Ovary (tissue), 9 donors: ENCODE data around the gene EXOC3. TPM values are rescaled to one million over a fixed set of nuclear protein-coding genes. Genes with fewer than 3 reads are reported as not detected.
A peak's percentile ranks its signal among the peaks of the same experiment; 100 is the strongest.

Experiments
- DNase-seq, 5 donors: peaks; one replicate each; pipeline ENCODE4 v3.0.0-alpha.2; 2019 to 2020
- H3K27ac ChIP-seq, 2 donors: fragments of 200-600 bp; one replicate each; pipeline versions ENCODE4 v1.5.1 to v1.8.0; 2019 to 2022
- H3K27me3 ChIP-seq: fragments of 200-600 bp; one replicate; pipeline ENCODE4 v1.8.0; 2022
- H3K36me3 ChIP-seq: fragments of 200-600 bp; sonication (generic); one replicate; pipeline ENCODE4 v1.5.1; 2019
- H3K4me1 ChIP-seq: one replicate; pipeline ENCODE4 v1.8.1; 2013; ENCODE audit warnings: mild to moderate bottlenecking, moderate library complexity; ENCODE audit not compliant: insufficient read depth
- H3K4me3 ChIP-seq: fragments of 200-600 bp; sonication (generic); one replicate; pipeline ENCODE4 v1.5.1; 2017
- H3K9me3 ChIP-seq, 2 donors: fragments of 200-600 bp in 1 of 2; sonication (generic) in 1 of 2; one replicate each; pipeline versions ENCODE4 v1.5.1 to v1.8.1; 2013 to 2019; ENCODE audit warnings: mild to moderate bottlenecking in 1 of 2, moderate library complexity in 1 of 2
- CTCF ChIP-seq, 3 donors: fragments of 450-650 bp in 2 of 3; fragments of 200-600 bp in 1 of 3; IDR thresholded peaks; one replicate each; pipeline versions ENCODE4 v1.5.1 to v1.8.0; 2016 to 2022; ENCODE audit warnings: antibody characterized with exemption in 3 of 3, mild to moderate bottlenecking in 1 of 3
- EP300 ChIP-seq: sonication (generic); formaldehyde crosslinking; IDR thresholded peaks from one replicate; pipeline ENCODE4 v1.6.1; 2017; ENCODE audit warnings: antibody characterized with exemption
- POLR2A ChIP-seq: fragments of 450-650 bp; IDR thresholded peaks from one replicate; pipeline ENCODE4 v1.6.1; 2017; ENCODE audit warnings: antibody characterized with exemption, mild to moderate bottlenecking, moderate library complexity
- WGBS, 3 donors: extraction: QIAGEN DNeasy Blood & Tissue Kit in 1 of 3; methylation state at CpG; one replicate each; pipeline versions ENCODE4 v1.1.5 to v1.1.7; 2013 to 2017; 5-methylcytosine and 5-hydroxymethylcytosine counted together
- intact Hi-C, 4 donors: fragments of 100-400 bp; cut with DNase I; formaldehyde crosslinking; loops; one replicate each; pipeline versions ENCODE4 v1.11.0 to v1.15.1; 2022 to 2023
- polyA plus RNA-seq, 2 donors: library from polyadenylated mRNA; stranded (reverse); fragments of 200-250 nt in 1 of 2; fragments of 350-450 nt in 1 of 2; fragmentation: Illumina TruSeq in 1 of 2; extraction: RNeasy Lipid Tissue Mini Kit (QIAGEN cat#74804) in 1 of 2; gene quantifications; one replicate each; pipeline ENCODE4 v1.2.3, GENCODE V29; 2013 to 2014
- total RNA-seq, 7 donors: library from RNA; depleted of rRNA in 2 of 7; stranded (reverse); fragments of >200 nt in 2 of 7; fragmentation: NEBNext Ultra II Directional in 3 of 7; extraction: Animal tissue kit (Norgen Biotek cat#: 25700) in 3 of 7; gene quantifications; one replicate each; pipeline versions ENCODE4 v1.1.0 to v1.2.4, GENCODE V29; 2016 to 2023
- donor health status: DM: no; HTN: no; CAD: no; lungs with moderate emphysema.
- donor health status: DM: no; HTN: no; CAD: no.
- donor health status: Bipolar disorder and iron deficiency.
- donor health status: DM: yes; HTN: yes; CAD: no.
- donor health status: DM: no; HTN: no; CAD: no.
- donor health status: DM: yes; HTN: yes; CAD: no.

EXOC3 gene
- total and polyA plus RNA-seq, 9 donors: 25.5 to 67.4 (median 49.4) TPM

GRCh38 chr5:456351-457194 is 13.6 kb downstream of the EXOC3 start:
- WGBS, 3 donors: 85 to 87% (median 87%) methylated on average over 28 of the region's 28 CpGs
- Histone ChIP-seq H3K36me3 (no peaks in the 10 kb centered on the region), H3K4me3 (no peak overlapping the region), H3K27me3 (no peaks in the 10 kb centered on the region), H3K4me1 (no peaks in the 10 kb centered on the region), H3K9me3 (peaks cover 0 to 3% of the 10 kb centered on the region in 2 donors), H3K27ac (no peak overlapping the region)
- no peak for TF ChIP-seq EP300
- no peak for TF ChIP-seq CTCF (IDR thresholded peaks at IDR 0.05)
- no peak for TF ChIP-seq POLR2A
- DNase-seq: peak in 2 of 5 donors; percentile 13 to 19
- intact Hi-C loops: no loop called here

DNA sequence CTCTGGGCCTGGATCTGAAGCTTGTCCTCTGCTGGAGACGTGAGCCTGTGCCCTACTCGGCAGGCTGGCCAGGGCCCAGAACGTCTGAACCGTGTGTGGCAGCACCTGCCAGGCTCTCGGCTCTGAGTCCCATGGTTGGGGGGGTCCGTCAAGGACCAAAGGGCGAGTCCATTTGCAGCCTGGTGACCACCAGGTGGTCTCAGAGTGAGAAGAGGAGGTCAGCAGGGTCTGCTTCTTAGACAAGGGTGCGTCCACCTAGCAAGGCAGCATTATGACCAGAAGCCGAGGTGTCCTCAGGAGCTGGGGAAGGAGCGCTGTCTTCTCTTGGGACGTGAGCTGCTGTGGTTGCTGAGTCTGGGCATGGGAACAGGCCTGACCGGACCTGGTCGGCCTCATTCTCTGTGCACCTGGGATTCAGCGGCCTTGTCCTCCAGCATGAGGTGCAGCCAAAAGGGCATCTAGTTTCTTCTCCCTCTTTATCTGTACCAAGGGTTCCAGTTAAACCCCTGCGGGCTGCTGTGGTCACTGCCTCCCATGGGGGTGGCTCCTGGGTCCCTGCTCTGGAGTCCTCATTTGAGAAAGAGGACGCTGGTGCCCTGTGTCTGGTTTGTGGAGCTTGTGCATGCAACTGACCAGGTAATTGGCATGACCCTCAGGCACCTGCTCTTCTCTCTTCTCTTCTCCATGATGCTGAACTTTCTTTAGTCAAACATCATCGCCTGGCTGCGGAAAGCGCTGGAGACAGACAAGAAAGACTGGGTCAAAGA is 14.4 kb downstream of the EXOC3 start:
- no peaks in the 10 kb centered on the region for H3K9me3 ChIP-seq
- no peak overlapping the region for H3K27ac ChIP-seq
- 90 to 93% (median 91%) methylated on average over 19 of the region's 19 CpGs for WGBS, 3 donors
- no peaks in the 10 kb centered on the region for H3K4me1 ChIP-seq
- TF ChIP-seq POLR2A (no peak), EP300 (no peak), CTCF (IDR thresholded peaks at IDR 0.05) (no peak)
- no peaks in the 10 kb centered on the region for H3K27me3 ChIP-seq
- no peaks in the 10 kb centered on the region for H3K36me3 ChIP-seq
- no peak overlapping the region for H3K4me3 ChIP-seq
- peak in 2 of 5 donors; percentile 12 to 23 for DNase-seq
- intact Hi-C loops: no loop called here

DNA sequence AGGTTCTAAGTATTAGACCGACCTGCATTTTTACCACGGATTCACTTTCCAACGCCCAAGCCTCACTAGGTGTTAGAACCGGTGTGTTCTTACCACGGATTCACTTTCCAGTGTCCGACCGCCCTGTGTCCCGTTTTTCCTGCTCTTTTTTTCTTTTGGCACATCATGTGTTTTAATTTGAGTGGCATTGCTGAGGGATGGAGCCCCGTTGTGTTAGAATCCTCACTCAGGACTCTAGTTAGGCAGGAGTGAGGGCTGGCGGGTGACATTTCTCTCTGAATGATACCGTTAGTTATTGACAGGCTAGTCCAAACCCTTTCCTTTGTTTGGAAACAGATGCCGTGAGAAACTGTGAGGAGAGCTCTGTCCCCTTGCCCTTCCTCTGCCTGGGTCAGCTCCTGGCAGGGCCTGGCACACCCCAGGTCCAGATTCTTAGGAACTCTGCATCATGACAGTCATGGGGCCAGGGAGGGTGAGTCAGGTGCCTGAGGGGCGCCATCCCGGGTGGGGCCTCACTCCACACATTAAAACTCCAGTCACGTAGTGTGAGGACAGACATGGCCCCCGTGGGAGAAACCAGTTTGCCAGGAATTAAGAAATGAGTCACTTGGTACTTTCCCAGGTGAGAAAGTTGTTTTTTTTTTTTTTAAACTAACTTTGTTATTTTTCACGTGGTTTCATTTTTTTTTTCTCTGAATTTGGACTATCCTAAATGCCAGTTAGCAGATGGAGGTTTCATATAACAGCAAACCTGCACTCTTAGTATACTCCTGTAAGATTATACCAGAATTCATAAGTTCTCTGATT is 15.8 kb downstream of the EXOC3 start:
- Histone ChIP-seq H3K36me3 (no peaks in the 10 kb centered on the region), H3K4me3 (no peak overlapping the region), H3K27ac (no peak overlapping the region), H3K27me3 (no peaks in the 10 kb centered on the region), H3K9me3 (no peaks in the 10 kb centered on the region), H3K4me1 (no peaks in the 10 kb centered on the region)
- no peak for TF ChIP-seq EP300
- no peak for TF ChIP-seq POLR2A
- no peak for TF ChIP-seq CTCF (IDR thresholded peaks at IDR 0.05)
- DNase-seq: peak in 2 of 5 donors; percentile 14 to 36
- intact Hi-C loops: no loop called here
- 82 to 83% (median 82%) methylated on average over 17 of the region's 17 CpGs for WGBS, 3 donors

GRCh38 chr5:459562-460272 is 16.7 kb downstream of the EXOC3 start:
- TF ChIP-seq EP300 (no peak), CTCF (IDR thresholded peaks at IDR 0.05) (no peak), POLR2A (no peak)
- 92 to 96% (median 93%) methylated on average over 24 of the region's 24 CpGs for WGBS, 3 donors
- H3K4me3 ChIP-seq: no peak overlapping the region
- peak in 2 of 5 donors; percentile 9 to 21 for DNase-seq
- no peaks in the 10 kb centered on the region for H3K4me1 ChIP-seq
- H3K27me3 ChIP-seq: no peaks in the 10 kb centered on the region
- intact Hi-C loops: no loop called here
- H3K27ac ChIP-seq: no peak overlapping the region
- no peaks in the 10 kb centered on the region for H3K9me3 ChIP-seq
- H3K36me3 ChIP-seq: no peaks in the 10 kb centered on the region
